ENCODE results near the gene IQGAP2.
"Not testable (repeated sequence)": the region's sequence is repeated elsewhere in the genome, so short reads cannot be mapped to it uniquely, and the experiment has no call there.

IQGAP2 gene

GRCh38 chr5:76402886-76403765 is at the start of gene IQGAP2:
TSS of gene IQGAP2 (plus strand) at chr5:76403285. CDS start at chr5:76403546, 261 bp downstream.
- in situ Hi-C loops (cut with MboI; ENCODE audit: low sequenced_read_pairs), result no loop called here

GRCh38 chr5:76356887-76357286 is 46.2 kb upstream of the IQGAP2 start:
- in situ Hi-C loops (cut with MboI; ENCODE audit: low sequenced_read_pairs), result no loop called here

- in situ Hi-C loops (cut with MboI; ENCODE audit: low sequenced_read_pairs), result no loop called here
Observed at GRCh38 chr5:76363352-76364225, 39.5 kb upstream of the IQGAP2 start.

GRCh38 chr5:76364226-76364589 is 38.9 kb upstream of the IQGAP2 start:
- in situ Hi-C loops (cut with MboI; ENCODE audit: low sequenced_read_pairs), result no loop called here

- in situ Hi-C loops (cut with MboI; ENCODE audit: low sequenced_read_pairs), result no loop called here
Observed at GRCh38 chr5:76365561-76365960, 37.5 kb upstream of the IQGAP2 start.

- in situ Hi-C loops (cut with MboI; ENCODE audit: low sequenced_read_pairs), result no loop called here
Observed at GRCh38 chr5:76366596-76366995, 36.5 kb upstream of the IQGAP2 start.

- in situ Hi-C loops (cut with MboI; ENCODE audit: low sequenced_read_pairs), result no loop called here
Observed at GRCh38 chr5:76367623-76368371, 35.3 kb upstream of the IQGAP2 start.

- in situ Hi-C loops (cut with MboI; ENCODE audit: low sequenced_read_pairs), result no loop called here
Observed at GRCh38 chr5:76368941-76369340, 34.1 kb upstream of the IQGAP2 start.

- in situ Hi-C loops (cut with MboI; ENCODE audit: low sequenced_read_pairs), result not testable (repeated sequence)
Observed at GRCh38 chr5:76369668-76370067, 33.4 kb upstream of the IQGAP2 start.

GRCh38 chr5:76371960-76372322 is 31.1 kb upstream of the IQGAP2 start:
- in situ Hi-C loops (cut with MboI; ENCODE audit: low sequenced_read_pairs), result no loop called here

GRCh38 chr5:76372323-76373054 is 30.6 kb upstream of the IQGAP2 start:
- in situ Hi-C loops (cut with MboI; ENCODE audit: low sequenced_read_pairs), result no loop called here

- in situ Hi-C loops (cut with MboI; ENCODE audit: low sequenced_read_pairs), result no loop called here
Observed at GRCh38 chr5:76376148-76376865, 26.8 kb upstream of the IQGAP2 start.

GRCh38 chr5:76376866-76377230 is 26.2 kb upstream of the IQGAP2 start:
- in situ Hi-C loops (cut with MboI; ENCODE audit: low sequenced_read_pairs), result no loop called here

- in situ Hi-C loops (cut with MboI; ENCODE audit: low sequenced_read_pairs), result no loop called here
Observed at GRCh38 chr5:76378355-76378754, 24.7 kb upstream of the IQGAP2 start.

GRCh38 chr5:76379316-76379715 is 23.8 kb upstream of the IQGAP2 start:
- in situ Hi-C loops (cut with MboI; ENCODE audit: low sequenced_read_pairs), result no loop called here

GRCh38 chr5:76379855-76380254 is 23.2 kb upstream of the IQGAP2 start:
- in situ Hi-C loops (cut with MboI; ENCODE audit: low sequenced_read_pairs), result no loop called here

- in situ Hi-C loops (cut with MboI; ENCODE audit: low sequenced_read_pairs), result no loop called here
Observed at GRCh38 chr5:76380346-76381066, 22.6 kb upstream of the IQGAP2 start.

GRCh38 chr5:76383126-76383832 is 19.8 kb upstream of the IQGAP2 start:
- in situ Hi-C loops (cut with MboI; ENCODE audit: low sequenced_read_pairs), result no loop called here

GRCh38 chr5:76384189-76384588 is 18.9 kb upstream of the IQGAP2 start:
- in situ Hi-C loops (cut with MboI; ENCODE audit: low sequenced_read_pairs), result no loop called here
